Measurements from ENCODE around the gene OSBPL6.

- no peak for TF ChIP-seq CTCF (IDR thresholded peaks at IDR 0.05)
- TF ChIP-seq POLR2A (IDR thresholded peaks at IDR 0.05): no peak
These were observed 200.5 kb downstream of the OSBPL6 start for GRCh38 chr2:178394859-178395258.
